Suprapubic skin (tissue), 4 donors: ENCODE data around the gene USP6. TPM values are rescaled to one million over a fixed set of nuclear protein-coding genes. Genes with fewer than 3 reads are reported as not detected.
"Not testable (repeated sequence)": the region's sequence is repeated elsewhere in the genome, so short reads cannot be mapped to it uniquely, and the experiment has no call there.

Experiments
- DNase-seq, 2 donors: peaks; one replicate each; pipeline ENCODE4 v3.0.0-alpha.2; 2019; ENCODE audit warnings: low spot score in 2 of 2
- H3K27ac ChIP-seq: fragments of 200-600 bp; sonication (generic); one replicate; pipeline ENCODE4 v1.5.1; 2019
- H3K27me3 ChIP-seq: fragments of 200-600 bp; sonication (generic); one replicate; pipeline ENCODE4 v1.5.1; 2019
- H3K36me3 ChIP-seq: fragments of 200-600 bp; sonication (generic); one replicate; pipeline ENCODE4 v1.5.1; 2019
- H3K4me1 ChIP-seq: fragments of 200-600 bp; sonication (generic); one replicate; pipeline ENCODE4 v1.5.1; 2019
- H3K4me3 ChIP-seq: fragments of 200-600 bp; sonication (generic); one replicate; pipeline ENCODE4 v1.5.1; 2019; ENCODE audit warnings: mild to moderate bottlenecking
- H3K9me3 ChIP-seq: fragments of 200-600 bp; sonication (generic); one replicate; pipeline ENCODE4 v1.5.1; 2019
- CTCF ChIP-seq, 2 donors: fragments of 200-600 bp in 1 of 2; fragments of 450-650 bp in 1 of 2; sonication (generic) in 1 of 2; IDR thresholded peaks; one replicate each; pipeline ENCODE4 v1.5.1; 2016 to 2019; ENCODE audit warnings: antibody characterized with exemption in 2 of 2, mild to moderate bottlenecking in 1 of 2, moderate library complexity in 1 of 2
- EP300 ChIP-seq: sonication (generic); formaldehyde crosslinking; IDR thresholded peaks from one replicate; pipeline ENCODE4 v1.6.1; 2017; ENCODE audit warnings: antibody characterized with exemption
- POLR2A ChIP-seq, 2 donors: fragments of 450-650 bp; IDR thresholded peaks; one replicate each; pipeline ENCODE4 v1.6.1; 2017; ENCODE audit warnings: antibody characterized with exemption in 2 of 2, mild to moderate bottlenecking in 2 of 2, moderate library complexity in 2 of 2
- POLR2AphosphoS5 ChIP-seq, 3 donors: sonication (generic); formaldehyde crosslinking; IDR thresholded peaks; one replicate each; pipeline ENCODE4 v1.6.1; 2017; ENCODE audit warnings: antibody characterized with exemption in 3 of 3
- WGBS: methylation state at CpG from one replicate; pipeline ENCODE4 v1.1.5; 2018; 5-methylcytosine and 5-hydroxymethylcytosine counted together
- total RNA-seq, 4 donors: library from RNA; depleted of rRNA; stranded (reverse); fragments of >200 nt; gene quantifications; one replicate each; pipeline ENCODE4 v1.1.0, GENCODE V29; 2016

The USP6 gene
- total RNA-seq, 4 donors from 2014 or later: 0.16 to 1.4 (median 0.89) TPM; not detected in 1

GRCh38 chr17:5138616-5139457, 23.0 kb downstream of the USP6 start:
- DNase-seq: no peak
- 87% methylated on average over 6 of the region's 24 CpGs for WGBS
- no peaks in the 10 kb centered on the region for H3K9me3 ChIP-seq
- no peak for TF ChIP-seq EP300
- no peak for TF ChIP-seq CTCF (IDR thresholded peaks at IDR 0.05)
- TF ChIP-seq POLR2A (IDR thresholded peaks at IDR 0.05): no peak
- no peak for TF ChIP-seq POLR2AphosphoS5 (IDR thresholded peaks at IDR 0.05)
- H3K36me3 ChIP-seq: no peaks in the 10 kb centered on the region
- no peak overlapping the region for H3K4me3 ChIP-seq
- no peaks in the 10 kb centered on the region for H3K4me1 ChIP-seq
- H3K27ac ChIP-seq: no peak overlapping the region
- H3K27me3 ChIP-seq: no peaks in the 10 kb centered on the region

- Histone ChIP-seq H3K9me3 (no peaks in the 10 kb centered on the region), H3K4me1 (no peaks in the 10 kb centered on the region), H3K36me3 (no peaks in the 10 kb centered on the region), H3K27ac (no peak overlapping the region), H3K4me3 (no peak overlapping the region), H3K27me3 (no peaks in the 10 kb centered on the region)
- TF ChIP-seq CTCF (IDR thresholded peaks at IDR 0.05) (no peak), EP300 (no peak), POLR2A (IDR thresholded peaks at IDR 0.05) (no peak), POLR2AphosphoS5 (IDR thresholded peaks at IDR 0.05) (no peak)
- no peak for DNase-seq
- WGBS: no CpG with 5 or more reads among the region's 5 CpGs
Measured at GRCh38 chr17:5139458-5139732, 23.6 kb downstream of the USP6 start.

DNA sequence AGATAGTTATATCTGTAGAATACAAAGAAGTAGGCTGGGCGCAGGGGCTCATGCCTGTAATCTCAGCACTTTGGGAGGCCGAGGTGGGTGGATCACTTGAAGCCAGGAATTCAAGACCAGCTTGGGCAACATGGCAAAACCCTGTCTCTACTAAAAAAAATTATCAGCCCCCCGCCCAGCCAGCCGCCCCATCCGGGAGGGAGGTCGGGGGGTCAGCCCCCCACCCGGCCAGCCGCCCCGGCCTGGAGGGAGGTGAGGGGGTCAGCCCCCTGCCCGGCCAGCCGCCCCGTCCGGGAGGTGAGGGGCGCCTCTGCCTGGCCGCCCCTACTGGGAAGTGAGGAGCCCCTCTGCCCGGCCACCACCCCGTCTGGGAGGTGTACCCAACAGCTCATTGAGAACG, 27.0 kb downstream of the USP6 start:
- 92% methylated on average over 3 of the region's 18 CpGs for WGBS

GRCh38 chr17:5146122-5146521, 30.3 kb downstream of the USP6 start:
- not testable (repeated sequence) for H3K27me3 ChIP-seq, H3K36me3 ChIP-seq, H3K27ac ChIP-seq, H3K9me3 ChIP-seq, H3K4me1 ChIP-seq, H3K4me3 ChIP-seq, DNase-seq
- WGBS: 80% methylated on average over 1 of the region's 1 CpG

More for the DNA sequence above, 27.0 kb downstream of the USP6 start:
- H3K36me3 ChIP-seq, H3K27ac ChIP-seq, H3K27me3 ChIP-seq, H3K9me3 ChIP-seq, H3K4me1 ChIP-seq, DNase-seq, H3K4me3 ChIP-seq: not testable (repeated sequence)

DNA sequence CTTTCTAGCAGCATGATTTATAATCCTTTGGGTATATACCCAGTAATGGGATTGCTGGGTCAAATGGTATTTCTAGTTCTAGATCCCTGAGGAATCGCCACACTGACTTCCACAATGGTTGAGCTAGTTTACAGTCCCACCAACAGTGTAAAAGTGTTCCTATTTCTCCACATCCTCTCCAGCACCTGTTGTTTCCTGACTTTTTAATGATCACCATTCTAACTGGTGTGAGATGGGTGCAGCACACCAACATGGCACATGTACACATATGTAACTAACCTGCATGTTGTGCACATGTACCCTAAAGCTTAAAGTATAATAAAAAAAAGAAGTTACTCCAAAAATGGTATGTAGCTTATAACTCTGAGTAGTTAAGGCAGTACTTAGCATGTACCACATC, 44.9 kb downstream of the USP6 start:
- H3K36me3 ChIP-seq, H3K4me3 ChIP-seq, H3K9me3 ChIP-seq, H3K27ac ChIP-seq, H3K4me1 ChIP-seq, H3K27me3 ChIP-seq, DNase-seq: not testable (repeated sequence)
- 100% methylated on average over 1 of the region's 1 CpG for WGBS

GRCh38 chr17:5161793-5162192, 46.0 kb downstream of the USP6 start:
- not testable (repeated sequence) for H3K4me3 ChIP-seq, H3K9me3 ChIP-seq, H3K4me1 ChIP-seq, H3K36me3 ChIP-seq, H3K27me3 ChIP-seq, DNase-seq, H3K27ac ChIP-seq
- WGBS: 88% methylated on average over 3 of the region's 3 CpGs

GRCh38 chr17:5164436-5164835, 48.6 kb downstream of the USP6 start:
- no peak for DNase-seq
- Histone ChIP-seq H3K36me3 (no peaks in the 10 kb centered on the region), H3K4me3 (no peak overlapping the region), H3K27ac (no peak overlapping the region), H3K27me3 (no peaks in the 10 kb centered on the region), H3K9me3 (no peaks in the 10 kb centered on the region), H3K4me1 (no peaks in the 10 kb centered on the region)
- no peak for TF ChIP-seq POLR2AphosphoS5 (IDR thresholded peaks at IDR 0.05)
- no peak for TF ChIP-seq CTCF (IDR thresholded peaks at IDR 0.05)
- no peak for TF ChIP-seq POLR2A (IDR thresholded peaks at IDR 0.05)
- TF ChIP-seq EP300: no peak
- 68% methylated on average over 6 of the region's 6 CpGs for WGBS

DNA sequence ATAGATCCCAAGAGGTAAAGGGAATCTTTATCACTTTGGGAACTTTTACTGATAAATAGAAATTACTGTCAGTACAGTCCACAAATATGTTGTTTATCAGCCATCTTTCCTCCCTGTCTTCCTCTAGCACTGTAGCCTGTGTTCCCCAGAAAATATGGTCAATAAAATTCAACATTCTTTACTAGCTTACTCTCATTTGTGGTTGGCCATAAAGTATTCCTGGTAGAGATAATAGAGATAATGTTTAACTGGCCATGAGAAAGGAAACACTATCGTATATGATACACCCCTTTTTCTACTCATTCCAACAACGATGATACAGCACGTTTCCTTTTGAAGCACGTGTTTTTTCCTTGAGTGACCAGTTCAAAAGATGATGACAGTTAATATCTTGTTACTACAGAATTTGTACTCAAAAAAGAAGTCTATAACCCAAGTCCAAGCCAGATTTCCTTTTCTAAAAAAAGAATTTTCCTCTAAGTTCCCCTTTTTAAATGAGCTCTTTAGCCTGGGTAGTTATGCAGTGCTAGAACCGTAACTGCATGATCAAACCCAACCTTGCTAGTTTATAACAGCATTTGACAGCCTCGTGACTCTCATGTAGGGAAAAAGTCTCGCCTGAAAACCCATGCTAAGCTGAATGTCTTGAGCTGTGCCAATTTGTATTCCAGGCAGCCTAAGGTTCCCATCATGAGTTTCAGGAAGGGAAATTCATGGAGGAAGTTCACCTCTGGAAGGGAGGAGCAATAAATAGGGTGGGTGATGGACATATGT, 50.1 kb downstream of the USP6 start:
- H3K27me3 ChIP-seq, DNase-seq, H3K4me3 ChIP-seq, H3K9me3 ChIP-seq, H3K27ac ChIP-seq, H3K4me1 ChIP-seq, H3K36me3 ChIP-seq: not testable (repeated sequence)
- WGBS: 62% methylated on average over 6 of the region's 7 CpGs

GRCh38 chr17:5175027-5175426, 59.2 kb downstream of the USP6 start:
- H3K4me3 ChIP-seq, H3K4me1 ChIP-seq, H3K27ac ChIP-seq, DNase-seq, H3K27me3 ChIP-seq: not testable (repeated sequence)
- Histone ChIP-seq H3K36me3 (peaks cover 14% of the 10 kb centered on the region), H3K9me3 (peaks cover 21% of the 10 kb centered on the region)
- WGBS: 97% methylated on average over 7 of the region's 7 CpGs
